Stomach (tissue), 9 donors: ENCODE data around the gene GRAMD2A. TPM values are rescaled to one million over a fixed set of nuclear protein-coding genes. Genes with fewer than 3 reads are reported as not detected.

Experiments used
- DNase-seq, 2 donors: peaks; one replicate each; pipeline versions ENCODE4 v3.0.0 to v3.0.0-alpha.2; 2013 to 2019
- H3K27ac ChIP-seq, 5 donors: fragments of 200-600 bp in 4 of 5; sonication (generic) in 4 of 5; one replicate each; pipeline ENCODE4 v1.5.1; 2013 to 2019; ENCODE audit warnings: mild to moderate bottlenecking in 1 of 5, moderate library complexity in 1 of 5
- H3K27me3 ChIP-seq, 3 donors: fragments of 200-600 bp; sonication (generic); one replicate each; pipeline ENCODE4 v1.5.1; 2017 to 2019; ENCODE audit warnings: mixed run types in 1 of 3
- H3K36me3 ChIP-seq, 4 donors: fragments of 200-600 bp; sonication (generic); 1 replicate in 3 of 4; 2 replicates in 1 of 4; pipeline ENCODE4 v1.5.1; 2016 to 2019
- H3K4me1 ChIP-seq, 4 donors: fragments of 200-600 bp; sonication (generic); one replicate each; pipeline ENCODE4 v1.5.1; 2016 to 2019
- H3K4me3 ChIP-seq, 4 donors: fragments of 200-600 bp; sonication (generic) in 3 of 4; one replicate each; pipeline ENCODE4 v1.5.1; 2016 to 2019; ENCODE audit warnings: mild to moderate bottlenecking in 1 of 4
- H3K9me3 ChIP-seq, 4 donors: fragments of 200-600 bp; sonication (generic); one replicate each; pipeline ENCODE4 v1.5.1; 2016 to 2019
- EP300 ChIP-seq: sonication (generic); formaldehyde crosslinking; IDR thresholded peaks from one replicate; pipeline ENCODE4 v1.6.1; 2017; ENCODE audit warnings: antibody characterized with exemption
- POLR2A ChIP-seq, 4 donors: fragments of 450-650 bp; IDR thresholded peaks; one replicate each; pipeline ENCODE4 v1.6.1; 2016; ENCODE audit warnings: antibody characterized with exemption in 4 of 4, control low read depth in 2 of 4, mild to moderate bottlenecking in 1 of 4, moderate library complexity in 1 of 4
- POLR2AphosphoS5 ChIP-seq, 3 donors: sonication (generic); formaldehyde crosslinking; IDR thresholded peaks; one replicate each; pipeline ENCODE4 v1.6.1; 2016; ENCODE audit warnings: antibody characterized with exemption in 3 of 3
- WGBS, 5 donors: extraction: QIAGEN DNeasy Blood & Tissue Kit in 3 of 5; methylation state at CpG; one replicate each; pipeline versions ENCODE4 v1.1.5 to v1.1.7; 2013 to 2018; 5-methylcytosine and 5-hydroxymethylcytosine counted together
- intact Hi-C: fragments of 100-400 bp; cut with DNase I; formaldehyde crosslinking; loops from one replicate; pipeline ENCODE4 v1.15.1; 2023; ENCODE audit warnings: low total_unique reads
- polyA plus RNA-seq, 3 donors: library from polyadenylated mRNA; stranded (reverse); fragments of 200-250 nt; gene quantifications; one replicate each; pipeline ENCODE4 v1.2.3, GENCODE V29; 2013
- total RNA-seq, 5 donors: library from RNA; depleted of rRNA; stranded (reverse); fragments of >200 nt; gene quantifications; one replicate each; pipeline versions ENCODE4 v1.1.0 to v1.2.3, GENCODE V29; 2014 to 2016
- TF ChIP-seq, protein P1 (sequence below), 7 experiments: fragments of 450-650 bp in 4 of 7; fragments of 200-600 bp in 3 of 7; sonication (generic) in 3 of 7; IDR thresholded peaks; one replicate each; pipeline ENCODE4 v1.5.1; 2016 to 2019; ENCODE audit warnings: antibody characterized with exemption in 7 of 7, control low read depth in 2 of 7, mild to moderate bottlenecking in 1 of 7
- donor health status: healthy with polysubstance abuse.
- donor health status: Bipolar disorder and iron deficiency.
- donor health status: healthy.

The GRAMD2A gene
- total and polyA plus RNA-seq, 8 donors, result 0.29 to 0.92 (median 0.59) TPM; not detected in 4

DNA sequence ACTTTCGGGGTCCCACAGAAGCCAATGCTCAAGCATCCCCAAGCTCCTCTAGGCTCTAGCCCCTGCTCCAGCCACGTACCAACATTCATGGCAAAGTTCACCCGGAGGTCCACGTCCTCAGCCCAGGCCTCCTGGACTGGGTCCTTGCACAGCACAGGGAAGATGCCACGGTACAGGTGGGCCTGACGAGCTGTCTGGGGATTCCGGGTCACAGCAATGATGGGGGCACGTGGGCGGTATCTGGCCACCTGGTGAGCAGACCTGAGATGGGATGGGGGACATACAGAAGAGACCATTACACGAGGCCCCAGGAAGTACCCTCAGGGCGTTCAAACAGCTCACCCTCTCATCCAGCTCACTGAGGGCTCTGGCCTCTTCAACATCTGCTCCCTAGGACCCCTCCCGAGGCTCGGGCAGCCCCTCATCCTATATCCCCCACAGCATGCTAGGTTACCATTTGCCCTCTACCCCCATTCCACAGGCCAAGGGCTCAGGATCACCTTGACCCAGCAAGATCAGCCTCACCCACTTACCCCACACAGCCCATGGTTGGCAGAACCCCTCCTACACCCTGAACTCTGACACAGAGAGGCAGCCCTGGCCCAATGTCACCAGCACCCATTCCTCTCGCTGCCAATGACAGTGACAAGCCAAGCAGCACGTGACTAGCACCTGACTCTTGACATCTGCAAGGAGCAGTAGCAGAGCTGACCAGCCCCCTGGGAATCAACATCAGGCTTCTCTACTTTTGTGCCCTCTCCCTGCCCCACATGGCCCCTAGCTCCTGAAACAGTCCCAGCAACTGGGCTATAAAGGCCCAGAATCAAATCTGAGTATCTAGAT lies 3.0 kb upstream of the GRAMD2A start:
- WGBS, 5 donors, result 81 to 93% (median 82%) methylated on average over 10 to 15 of the region's 15 CpGs
- H3K9me3 ChIP-seq, result no peaks in the 10 kb centered on the region
- H3K27ac ChIP-seq, result peak overlapping the region in 3 of 5 donors; percentile 20 to 52 (median 46)
- no peak overlapping the region for H3K4me3 ChIP-seq
- H3K4me1 ChIP-seq, result peaks cover 14 to 54% (median 26%) of the 10 kb centered on the region in 4 donors
- no peak for TF ChIP-seq POLR2A (IDR thresholded peaks at IDR 0.05)
- TF ChIP-seq POLR2AphosphoS5 (IDR thresholded peaks at IDR 0.05), result no peak
- no peak for TF ChIP-seq EP300
- TF ChIP-seq, protein P1, sequence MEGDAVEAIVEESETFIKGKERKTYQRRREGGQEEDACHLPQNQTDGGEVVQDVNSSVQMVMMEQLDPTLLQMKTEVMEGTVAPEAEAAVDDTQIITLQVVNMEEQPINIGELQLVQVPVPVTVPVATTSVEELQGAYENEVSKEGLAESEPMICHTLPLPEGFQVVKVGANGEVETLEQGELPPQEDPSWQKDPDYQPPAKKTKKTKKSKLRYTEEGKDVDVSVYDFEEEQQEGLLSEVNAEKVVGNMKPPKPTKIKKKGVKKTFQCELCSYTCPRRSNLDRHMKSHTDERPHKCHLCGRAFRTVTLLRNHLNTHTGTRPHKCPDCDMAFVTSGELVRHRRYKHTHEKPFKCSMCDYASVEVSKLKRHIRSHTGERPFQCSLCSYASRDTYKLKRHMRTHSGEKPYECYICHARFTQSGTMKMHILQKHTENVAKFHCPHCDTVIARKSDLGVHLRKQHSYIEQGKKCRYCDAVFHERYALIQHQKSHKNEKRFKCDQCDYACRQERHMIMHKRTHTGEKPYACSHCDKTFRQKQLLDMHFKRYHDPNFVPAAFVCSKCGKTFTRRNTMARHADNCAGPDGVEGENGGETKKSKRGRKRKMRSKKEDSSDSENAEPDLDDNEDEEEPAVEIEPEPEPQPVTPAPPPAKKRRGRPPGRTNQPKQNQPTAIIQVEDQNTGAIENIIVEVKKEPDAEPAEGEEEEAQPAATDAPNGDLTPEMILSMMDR (IDR thresholded peaks at IDR 0.05), result no peak
- intact Hi-C loops, result loop anchor here (5.0 kb wide), 1 partner anchor 82 kb away; no protein-coding TSS in a partner anchor
- peaks cover 57 to 74% (median 73%) of the 10 kb centered on the region in 4 donors for H3K36me3 ChIP-seq
- H3K27me3 ChIP-seq, result peaks cover 0 to 14% (median 10%) of the 10 kb centered on the region in 3 donors
- DNase-seq, result no peak

DNA sequence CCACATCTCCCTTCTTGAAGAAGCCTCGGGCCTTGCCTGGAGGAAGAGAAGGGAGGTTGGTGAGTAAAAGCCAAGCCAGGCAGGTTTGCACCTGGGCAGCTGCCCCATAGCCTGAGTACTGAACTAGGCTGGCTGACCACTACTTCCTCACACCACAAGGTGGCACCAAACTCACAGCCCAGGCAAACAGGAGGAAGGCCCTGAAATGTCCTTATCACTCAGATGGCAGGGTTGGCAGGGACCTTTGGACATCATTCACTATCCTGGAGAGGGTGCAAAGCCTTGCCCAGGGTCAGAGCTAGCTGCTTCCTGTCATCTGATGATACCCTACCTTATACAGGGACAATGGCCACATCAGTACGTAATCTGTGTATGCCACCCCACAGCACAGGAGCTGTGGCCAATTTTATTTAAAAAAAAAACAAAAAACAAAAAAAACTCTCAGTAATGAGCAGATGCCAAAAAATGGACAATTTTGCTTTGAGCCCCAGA lies 2.2 kb upstream of the GRAMD2A start:
- 44 to 57% (median 50%) methylated on average over 2 of the region's 2 CpGs for WGBS, 5 donors
- Histone ChIP-seq H3K27me3 (peaks cover 0 to 14% (median 10%) of the 10 kb centered on the region in 3 donors), H3K9me3 (no peaks in the 10 kb centered on the region), H3K36me3 (peaks cover 52 to 65% (median 64%) of the 10 kb centered on the region in 4 donors), H3K27ac (peak overlapping the region in 2 of 5 donors; percentile 22 to 52), H3K4me1 (peaks cover 14 to 63% (median 26%) of the 10 kb centered on the region in 4 donors), H3K4me3 (no peak overlapping the region)
- no peak for TF ChIP-seq EP300
- no peak for TF ChIP-seq POLR2A (IDR thresholded peaks at IDR 0.05)
- TF ChIP-seq POLR2AphosphoS5 (IDR thresholded peaks at IDR 0.05), result peak in 1 of 3 donors; percentile 81
- TF ChIP-seq, protein P1 (IDR thresholded peaks at IDR 0.05), result peak in 6 of 7 experiments; percentile 26 to 94 (median 90)
- intact Hi-C loops, result loop anchor here (5.0 kb wide), 1 partner anchor 83 kb away; no protein-coding TSS in a partner anchor
- peak; percentile 85 to 93 for DNase-seq

DNA sequence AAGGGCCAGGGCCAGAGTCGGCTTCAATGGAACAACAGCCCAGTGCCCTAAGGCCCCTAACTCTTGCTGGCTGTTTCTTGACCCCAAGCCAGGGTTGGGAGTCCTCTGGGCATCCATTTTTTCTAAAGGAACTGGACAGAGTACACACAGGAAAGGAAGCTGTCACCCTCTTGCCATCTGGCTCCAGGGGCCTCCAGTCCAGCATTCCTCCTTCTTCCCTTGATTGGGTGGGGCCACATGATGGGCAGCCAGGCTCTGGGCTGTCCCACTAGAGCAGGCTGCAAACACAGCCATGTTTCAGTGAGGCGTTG lies 1.6 kb upstream of the GRAMD2A start:
- Histone ChIP-seq H3K4me1 (peaks cover 14 to 60% (median 25%) of the 10 kb centered on the region in 4 donors), H3K27ac (no peak overlapping the region), H3K36me3 (peaks cover 46 to 59% (median 58%) of the 10 kb centered on the region in 4 donors), H3K27me3 (peaks cover 0 to 14% (median 10%) of the 10 kb centered on the region in 3 donors), H3K4me3 (no peak overlapping the region), H3K9me3 (no peaks in the 10 kb centered on the region)
- TF ChIP-seq POLR2A (IDR thresholded peaks at IDR 0.05), result no peak
- TF ChIP-seq POLR2AphosphoS5 (IDR thresholded peaks at IDR 0.05), result no peak
- no peak for TF ChIP-seq EP300
- TF ChIP-seq, protein P1 (IDR thresholded peaks at IDR 0.05), result no peak
- DNase-seq, result no peak
- intact Hi-C loops, result no loop called here
- WGBS, 5 donors, result 75 to 94% (median 85%) methylated on average over 2 of the region's 2 CpGs

DNA sequence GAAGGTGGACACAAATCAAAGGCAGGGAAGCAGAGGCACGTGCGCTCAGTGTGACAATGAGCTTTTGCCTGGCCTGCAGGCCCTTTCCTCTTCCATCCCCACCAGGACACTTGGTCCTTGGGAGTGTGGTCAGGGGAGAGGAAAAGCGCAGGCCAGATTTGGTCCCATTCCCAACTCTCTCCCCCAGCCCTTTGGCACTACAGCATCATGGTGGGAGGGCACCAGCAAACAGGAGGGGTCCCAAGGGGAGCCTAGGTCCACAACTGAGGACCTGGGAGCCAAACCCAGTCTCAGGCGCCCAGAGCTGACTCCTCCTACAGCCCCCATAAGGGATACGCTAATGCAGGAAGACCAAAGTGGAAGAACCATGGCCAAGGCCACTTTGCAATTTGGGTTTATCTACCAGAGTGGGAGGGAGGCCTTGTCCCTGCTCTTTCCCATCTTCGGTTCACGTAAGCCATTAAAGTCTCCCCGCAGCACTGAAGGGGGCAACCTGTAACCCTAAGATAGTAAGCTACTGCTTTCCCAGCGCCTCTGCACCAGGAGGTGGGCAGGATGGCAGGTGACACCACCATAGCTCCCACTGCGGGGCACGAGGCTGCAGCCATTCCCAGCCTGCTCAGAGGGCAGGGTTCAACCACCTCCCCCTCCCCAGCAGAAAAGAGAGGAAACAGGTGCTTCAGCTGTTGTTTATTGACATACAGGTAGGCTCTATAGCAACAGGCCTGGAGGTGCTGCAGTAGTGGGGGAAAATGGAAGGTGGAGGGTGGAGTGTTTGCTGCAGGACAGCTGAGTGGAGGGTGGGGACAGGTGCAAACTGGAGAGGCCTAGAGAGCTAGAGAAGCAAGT lies 993 bp upstream of the GRAMD2A start:
- TF ChIP-seq POLR2A (IDR thresholded peaks at IDR 0.05) (no peak), POLR2AphosphoS5 (IDR thresholded peaks at IDR 0.05) (no peak), EP300 (no peak)
- TF ChIP-seq, protein P1 (IDR thresholded peaks at IDR 0.05), result no peak
- intact Hi-C loops, result no loop called here
- peaks cover 41 to 54% (median 53%) of the 10 kb centered on the region in 4 donors for H3K36me3 ChIP-seq
- no peak overlapping the region for H3K4me3 ChIP-seq
- H3K4me1 ChIP-seq, result peaks cover 12 to 55% (median 20%) of the 10 kb centered on the region in 4 donors
- peak in 1 of 2 donors; percentile 46 for DNase-seq
- H3K27me3 ChIP-seq, result peaks cover 0 to 14% (median 10%) of the 10 kb centered on the region in 3 donors
- 69 to 76% (median 73%) methylated on average over 10 to 11 of the region's 11 CpGs for WGBS, 5 donors
- H3K27ac ChIP-seq, result no peak overlapping the region
- no peaks in the 10 kb centered on the region for H3K9me3 ChIP-seq
